ENCODE measurements around the gene MTHFS. TPM values are rescaled to one million over a fixed set of nuclear protein-coding genes. Genes with fewer than 3 reads are reported as not detected.

Gene MTHFS
- total RNA-seq: 10.0 TPM

GRCh38 chr15:79896634-79897379, at the start of gene MTHFS:
Gene MTHFS, minus strand, starts transcription at chr15:79897014. Its CDS starts 26 bp downstream, at chr15:79896988.

Small RNA genes lying within 50 kb of the gene (small RNA-seq; reads per million reads assigned to genes)
- not detected for gene RNU6-667P (ENCODE audit: low replicate concordance)

Other genes starting within 250 kb of the MTHFS start
- gene BCL2A1, start 74.2 kb upstream of the MTHFS start, total RNA-seq: not detected
- gene ZFAND6, start 162.7 kb upstream of the MTHFS start, total RNA-seq: 88.0 TPM